ENCODE measurements around the gene PFDN6.
"Not testable (repeated sequence)": the region's sequence is repeated elsewhere in the genome, so short reads cannot be mapped to it uniquely, and the experiment has no call there.

The PFDN6 gene

DNA sequence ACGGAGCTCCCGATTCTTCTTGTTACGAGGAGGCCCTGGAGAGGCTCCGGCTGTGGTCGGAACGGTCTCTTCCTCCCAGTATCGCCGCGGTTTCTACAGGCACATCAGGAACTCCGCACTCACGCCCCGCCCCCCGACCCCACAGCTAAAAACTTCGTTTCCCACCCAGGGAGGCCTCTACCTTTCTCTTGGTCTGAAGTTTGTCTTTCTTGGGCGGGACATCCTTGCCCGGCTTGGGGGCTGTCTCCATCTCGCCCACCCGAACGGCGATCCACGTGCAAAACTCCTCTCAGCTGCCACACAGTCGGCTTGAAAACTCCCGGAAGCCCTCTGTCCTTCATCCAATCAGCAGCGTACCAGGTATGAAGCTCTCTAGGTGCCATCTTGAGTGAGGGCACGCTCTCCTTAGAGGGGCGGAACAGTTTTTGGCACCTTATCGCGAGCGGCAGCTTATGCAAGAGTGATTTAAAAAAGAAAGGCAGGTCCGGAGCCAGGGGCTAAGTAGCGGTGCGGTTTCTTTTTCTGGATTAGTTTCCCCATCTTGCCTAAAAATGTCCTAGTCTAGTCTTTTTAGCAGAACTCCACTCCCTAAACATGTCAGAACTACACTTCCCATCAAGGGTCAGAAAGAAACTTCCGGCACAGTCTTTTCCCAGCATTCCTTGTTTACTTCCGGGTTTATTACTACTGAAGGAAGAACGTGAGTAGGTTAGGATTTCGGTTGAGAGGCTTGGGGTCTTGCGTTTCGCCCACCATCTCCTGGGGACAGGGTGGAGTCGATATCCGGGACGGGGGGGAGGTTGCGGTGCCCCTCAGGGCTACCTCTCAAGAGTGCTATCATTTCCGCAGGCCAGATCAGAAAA lies at the start of gene PFDN6, which contains the start of gene WDR46:
PFDN6 (plus strand) TSS at position 681 of the 863 bp plus-strand sequence. CDS start 256 bp downstream, outside the sequence.
WDR46 (minus strand) TSS at position 319 of the 863 bp plus-strand sequence; CDS start at position 250, 69 bp downstream.
- peak; percentile 91 for DNase-seq

- DNase-seq: peak; percentile 29
These were observed 47.4 kb upstream of the PFDN6 start for GRCh38 chr6:33241968-33242367.

DNA sequence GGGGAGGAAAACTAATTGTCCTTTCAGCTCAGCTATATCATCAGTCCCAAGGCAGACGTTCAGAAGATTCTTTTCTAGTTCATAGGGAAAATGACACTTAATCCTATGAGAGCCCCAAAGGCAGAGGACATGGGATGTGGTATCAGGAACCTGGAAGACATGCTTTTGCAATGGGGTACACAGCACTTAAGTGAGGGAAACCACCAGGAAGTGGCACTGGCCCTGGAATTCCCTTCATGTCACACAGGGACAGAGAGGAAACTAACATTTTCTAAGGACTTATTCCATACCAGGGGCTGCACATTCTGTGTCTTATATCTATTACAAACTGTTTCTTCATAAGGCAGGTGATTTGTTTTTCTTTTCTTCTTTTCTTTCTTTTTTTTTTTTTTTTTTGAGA lies 45.9 kb upstream of the PFDN6 start:
- DNase-seq: no peak

- peak; percentile 91 for DNase-seq
These were observed 41.3 kb upstream of the PFDN6 start for GRCh38 chr6:33247977-33248642.

GRCh38 chr6:33248643-33248931 lies 40.8 kb upstream of the PFDN6 start:
- DNase-seq: no peak

GRCh38 chr6:33248932-33249731 lies 40.3 kb upstream of the PFDN6 start:
- peak; percentile 99 for DNase-seq

DNA sequence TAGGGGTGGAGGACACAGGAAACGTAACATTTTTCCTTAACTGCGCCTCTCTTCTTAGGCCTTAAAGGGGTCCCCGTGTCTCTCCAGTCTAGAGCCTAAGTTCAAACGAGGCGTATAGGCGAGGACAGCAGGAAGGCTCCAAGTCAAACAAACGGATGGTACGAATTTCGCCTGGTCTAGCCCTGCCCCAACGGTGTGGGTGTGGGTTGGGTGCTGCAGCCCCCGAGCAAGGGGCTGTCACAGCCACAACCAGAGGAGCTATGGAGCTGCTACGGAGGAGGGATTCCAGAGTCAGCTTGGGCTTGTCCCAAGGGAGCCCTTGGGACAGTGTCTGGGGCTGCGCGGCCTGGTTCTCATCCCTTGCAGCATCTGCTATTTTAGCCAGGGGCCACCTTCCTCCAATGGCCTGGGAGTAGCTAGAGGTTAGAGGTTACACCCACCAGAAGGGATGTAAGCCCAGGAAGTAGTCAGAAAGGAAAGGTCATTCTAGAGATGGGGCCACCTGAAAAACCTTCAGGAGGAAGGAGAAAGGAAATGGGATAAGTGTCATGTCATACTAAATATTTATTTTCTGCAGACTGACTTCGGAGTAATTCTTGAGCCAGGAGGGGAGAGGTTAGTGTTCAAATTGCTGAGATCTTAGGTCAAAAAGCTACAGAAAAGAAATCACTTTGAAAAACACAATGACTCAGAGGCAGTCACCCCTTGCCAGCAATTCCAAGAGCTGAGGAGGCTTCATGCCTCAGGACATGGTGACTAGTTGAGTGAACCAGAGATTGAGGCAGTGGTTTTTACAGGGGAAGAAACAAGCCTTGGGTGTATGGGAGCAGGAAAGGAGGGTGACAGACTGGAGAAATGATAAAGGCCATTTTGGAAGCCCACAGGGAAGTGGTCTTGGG lies 39.4 kb upstream of the PFDN6 start:
- DNase-seq: peak; percentile 44

DNA sequence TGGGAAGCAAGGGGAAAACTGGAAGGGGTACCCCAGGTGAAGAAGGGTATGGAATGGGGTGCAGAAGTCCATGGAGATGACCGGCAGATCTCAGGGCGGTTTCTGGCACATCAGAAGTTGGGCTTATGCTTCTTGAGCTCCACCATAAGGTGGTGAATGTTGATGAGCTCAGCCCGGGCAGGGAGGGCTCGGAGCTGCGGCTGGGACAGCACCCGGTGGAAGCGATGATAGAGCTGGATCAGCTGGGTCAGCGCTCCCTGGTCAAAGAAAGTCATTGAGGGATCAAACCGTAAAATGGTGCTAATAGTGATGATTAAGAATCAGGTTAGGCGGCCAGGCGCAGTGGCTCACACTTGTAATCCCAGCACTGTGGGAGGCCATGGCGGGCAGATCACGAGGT lies 38.7 kb upstream of the PFDN6 start:
- DNase-seq: no peak

GRCh38 chr6:33251395-33252012 lies 37.9 kb upstream of the PFDN6 start:
- DNase-seq: no peak

DNA sequence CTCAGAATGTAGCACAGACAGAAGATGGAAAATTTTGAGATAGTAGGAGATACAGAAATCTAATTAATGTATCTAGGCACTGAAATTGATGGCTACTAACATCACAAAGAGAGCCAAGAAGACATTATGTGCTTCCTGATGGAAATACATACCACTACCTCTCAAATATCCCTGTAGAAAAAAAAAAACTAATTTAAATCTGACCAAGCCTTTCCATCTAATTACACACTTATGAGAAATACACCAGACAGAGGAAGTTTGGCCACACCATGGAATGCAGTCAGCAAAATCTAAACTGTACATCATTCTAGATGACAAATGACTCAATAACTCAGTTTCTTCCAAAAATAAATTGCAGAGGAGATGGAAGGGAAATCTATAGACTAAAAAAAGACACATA lies 36.6 kb upstream of the PFDN6 start:
- peak; percentile 35 for DNase-seq

GRCh38 chr6:33254591-33254990 lies 34.8 kb upstream of the PFDN6 start:
- DNase-seq: no peak

GRCh38 chr6:33259032-33259431 lies 30.4 kb upstream of the PFDN6 start:
- DNase-seq: no peak

DNA sequence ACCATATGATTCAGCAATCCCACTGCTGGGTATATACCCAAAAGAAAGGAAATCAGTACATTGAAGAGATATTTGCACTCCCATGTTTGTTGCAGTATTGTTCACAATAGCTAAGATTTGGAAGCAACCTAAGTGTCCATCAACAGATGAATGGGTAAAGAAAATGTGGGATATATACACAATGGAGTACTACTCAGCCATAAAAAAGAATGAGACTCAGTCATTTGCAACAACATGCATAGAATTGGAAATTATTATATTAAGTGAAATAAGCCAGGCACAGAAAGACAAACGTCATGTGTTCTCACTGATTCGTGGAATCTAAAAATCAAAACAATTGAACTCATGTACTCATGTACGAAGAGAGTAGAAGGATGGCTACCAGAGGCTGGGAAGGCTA lies 26.9 kb upstream of the PFDN6 start:
- not testable (repeated sequence) for DNase-seq

DNA sequence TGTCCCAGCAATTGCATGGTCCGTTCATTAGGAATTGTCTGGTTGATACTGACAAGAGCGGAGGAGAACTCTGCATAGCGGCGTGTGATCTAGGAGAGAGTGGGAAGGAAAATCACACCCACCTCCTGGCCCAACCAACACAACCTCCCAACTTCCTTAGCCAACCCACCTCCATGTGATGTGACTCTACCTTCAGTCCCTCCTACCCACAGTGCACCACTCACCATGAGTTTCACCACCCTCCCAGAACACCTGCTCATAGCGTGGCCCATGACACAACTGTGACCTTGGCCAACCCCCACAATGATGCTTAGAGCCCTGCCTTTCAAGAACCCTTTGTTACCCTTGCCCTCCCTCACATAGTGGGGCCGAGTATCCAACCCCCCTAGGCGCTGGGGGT lies 25.4 kb upstream of the PFDN6 start:
- DNase-seq: no peak

- no peak for DNase-seq
These were observed 18.3 kb upstream of the PFDN6 start for GRCh38 chr6:33271117-33271467.

DNA sequence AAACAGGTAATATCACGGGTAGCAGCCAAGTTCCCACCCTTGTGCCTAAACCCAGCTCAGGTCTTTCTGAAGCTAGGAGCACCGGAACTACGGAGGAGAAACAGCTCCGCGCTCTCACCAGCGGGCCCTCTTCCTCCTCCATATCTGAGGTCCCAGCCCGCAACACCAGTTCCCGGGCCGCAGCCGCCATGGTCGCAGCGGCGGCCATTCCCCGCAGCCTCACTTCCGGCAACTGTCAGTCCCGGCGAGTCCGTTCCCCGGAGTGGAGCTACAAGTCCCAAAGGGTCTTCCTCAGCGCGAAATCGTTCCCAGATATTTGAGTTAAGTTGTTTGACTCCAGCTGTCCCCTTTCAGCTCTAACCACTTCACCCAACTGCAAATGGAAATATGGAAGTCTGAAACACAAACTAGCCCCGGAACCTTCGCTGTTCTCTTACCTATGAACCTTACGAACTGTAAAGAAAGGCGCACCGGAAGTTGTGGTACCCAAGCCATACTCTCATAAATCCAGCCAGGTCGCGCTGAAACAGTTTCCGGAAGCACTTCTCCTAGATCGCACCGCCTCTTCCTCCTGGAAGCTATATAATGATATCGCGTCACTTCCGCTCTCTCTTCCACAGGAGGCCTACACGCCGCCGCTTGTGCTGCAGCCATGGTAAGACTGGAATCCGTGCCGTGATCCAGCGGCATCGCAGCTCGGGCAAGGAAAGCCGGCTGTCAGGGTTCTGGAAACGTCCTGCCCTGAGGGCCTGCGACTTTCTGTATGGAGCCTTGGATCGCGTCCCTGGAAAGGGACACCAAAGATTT lies 17.7 kb upstream of the PFDN6 start, which contains the start of the genes RPS18 and VPS52:
RPS18 (plus strand) TSS at position 608 of the 807 bp plus-strand sequence; CDS start at position 653, 45 bp downstream.
VPS52 (minus strand) TSS at position 409 of the 807 bp plus-strand sequence; CDS start at position 208, 201 bp downstream.
- peak; percentile 99 for DNase-seq

DNA sequence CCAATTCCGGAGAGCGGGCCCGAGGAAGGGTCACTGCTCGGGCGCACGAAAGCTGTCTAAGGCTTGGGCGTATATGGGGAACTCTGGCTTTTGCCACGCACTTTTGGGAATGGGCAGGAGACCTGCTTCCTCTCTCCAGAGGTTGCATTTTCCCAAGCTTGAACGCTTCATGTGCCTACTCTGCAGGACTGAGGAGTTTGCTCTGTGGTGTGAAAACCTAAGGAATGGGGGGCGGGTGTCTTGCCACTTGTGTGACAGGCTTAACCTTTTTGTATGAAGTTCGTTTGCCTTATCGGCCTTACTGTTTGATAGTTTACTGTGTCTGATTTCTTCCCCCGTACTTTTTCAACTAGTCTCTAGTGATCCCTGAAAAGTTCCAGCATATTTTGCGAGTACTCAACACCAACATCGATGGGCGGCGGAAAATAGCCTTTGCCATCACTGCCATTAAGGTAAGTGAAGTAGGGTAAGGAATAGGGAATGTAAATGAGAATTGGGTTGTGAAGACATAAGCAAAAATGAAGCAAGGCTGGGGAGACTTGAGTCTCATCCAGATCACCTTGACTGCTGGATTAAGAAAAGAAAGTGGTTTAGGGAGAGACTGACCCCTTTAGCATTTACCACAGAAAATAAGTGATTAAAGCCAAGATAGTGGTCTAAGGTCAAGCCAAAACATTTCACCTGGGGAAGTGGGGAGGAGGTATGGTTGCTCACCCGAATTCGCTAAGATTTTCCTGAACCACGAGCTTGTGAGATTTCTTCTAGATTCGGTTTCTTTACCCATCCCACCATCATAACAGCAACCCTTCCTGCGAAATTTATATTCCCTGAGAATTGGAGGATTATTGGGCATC lies 16.9 kb upstream of the PFDN6 start:
- DNase-seq: no peak

GRCh38 chr6:33273129-33273923 lies 16.1 kb upstream of the PFDN6 start:
- DNase-seq: no peak
